GM10248 (cell line): Measurements from ENCODE around the gene SLC45A1.

Experiments
- CTCF ChIA-PET: fragments of 300-600 bp; sonication (Branson Sonifier 250); formaldehyde crosslinking; extraction: SDS; loops from one replicate; lab custom pipeline; 2021; ENCODE audit warnings: antibody characterized with exemption; lab: Yijun Ruan, JAX
- POLR2A ChIA-PET: fragments of 350-650 bp; sonication (Branson Sonifier 250); formaldehyde crosslinking; extraction: SDS; loops from one replicate; lab custom pipeline; 2020; ENCODE audit warnings: antibody characterized with exemption; lab: Yijun Ruan, JAX
- DNase-seq: peaks from one replicate; pipeline ENCODE4 v3.0.0; 2012; ENCODE audit errors: extremely low spot score
- CTCF ChIP-seq: IDR thresholded peaks from 2 replicates; pipeline ENCODE4 v1.5.1; 2012; ENCODE audit warnings: mild to moderate bottlenecking, low read depth; ENCODE audit errors: extremely low read depth, missing control alignments, control extremely low read depth

The SLC45A1 gene

GRCh38 chr1:8370905-8371315, 53.0 kb downstream of the SLC45A1 start:
- CTCF ChIA-PET, result interaction anchor here (0.8 to 1.8 kb wide), 6 partner anchors 10 to 478 kb away, joined by 3 to 8 read pairs (median 3); no protein-coding TSS in a partner anchor
- POLR2A ChIA-PET, result no interaction called here
- DNase-seq, result no peak
- TF ChIP-seq CTCF, result no peak

GRCh38 chr1:8371372-8371991, 53.6 kb downstream of the SLC45A1 start:
- ChIA-PET POLR2A (no interaction called here), CTCF (interaction anchor here (0.9 to 1.8 kb wide), 4 partner anchors 10 to 477 kb away, joined by 3 to 8 read pairs (median 3); no protein-coding TSS in a partner anchor)
- no peak for DNase-seq
- no peak for TF ChIP-seq CTCF

GRCh38 chr1:8373125-8373524, 55.2 kb downstream of the SLC45A1 start:
- no peak for DNase-seq
- no peak for TF ChIP-seq CTCF
- POLR2A ChIA-PET, result interaction anchor here (0.5 kb wide), 1 partner anchor 1629 kb away, joined by 3 read pairs; no protein-coding TSS in a partner anchor
- CTCF ChIA-PET, result interaction anchor here (0.9 kb wide), 1 partner anchor 354 kb away, joined by 3 read pairs; no protein-coding TSS in a partner anchor

GRCh38 chr1:8373581-8374241, 55.8 kb downstream of the SLC45A1 start:
- DNase-seq, result no peak
- no peak for TF ChIP-seq CTCF
- CTCF ChIA-PET, result interaction anchor here (0.9 to 1.0 kb wide), 2 partner anchors 57 to 475 kb away, joined by 3 read pairs; no protein-coding TSS in a partner anchor
- POLR2A ChIA-PET, result interaction anchor here (0.5 kb wide), 1 partner anchor 1630 kb away, joined by 3 read pairs; no protein-coding TSS in a partner anchor

GRCh38 chr1:8374356-8374755, 56.4 kb downstream of the SLC45A1 start:
- no peak for TF ChIP-seq CTCF
- DNase-seq, result no peak
- ChIA-PET CTCF (interaction anchor here (0.9 to 1.0 kb wide), 2 partner anchors 56 to 475 kb away, joined by 3 read pairs; no protein-coding TSS in a partner anchor), POLR2A (no interaction called here)

GRCh38 chr1:8374812-8375211, 56.9 kb downstream of the SLC45A1 start:
- peak; percentile 29 for TF ChIP-seq CTCF
- CTCF ChIA-PET, result interaction anchor here (0.9 to 1.0 kb wide), 2 partner anchors 56 to 474 kb away, joined by 3 read pairs; no protein-coding TSS in a partner anchor
- DNase-seq, result no peak
- POLR2A ChIA-PET, result no interaction called here
